Measurements from ENCODE around the gene NPHP4. TPM values are rescaled to one million over a fixed set of nuclear protein-coding genes. Genes with fewer than 3 reads are reported as not detected.

NPHP4 gene
- polyA plus RNA-seq, 1 of the 3 experiments (the other 2 are of a cell fraction) = 7.0 TPM

- 74% methylated on average over 7 of the region's 10 CpGs for WGBS (ENCODE audit: low lambda C conversion rate)
- POLR2A ChIA-PET = no interaction called here
- H3K27ac ChIP-seq (ENCODE audit: low read depth in 2 of 2, low read length in 1 of 2) = no peak overlapping the region
- no peak overlapping the region for H3K9ac ChIP-seq
- H3K9me2 ChIP-seq = no peaks in the 10 kb centered on the region
- no peaks in the 10 kb centered on the region for H3F3A ChIP-seq (replicated peaks; ENCODE audit: insufficient read depth)
- no peak for DNase-seq
- no peaks in the 10 kb centered on the region for H3K36me3 ChIP-seq (replicated peaks in 1 of 2; ENCODE audit: control insufficient read depth in 1 of 2, insufficient read depth in 2 of 2, low read length in 1 of 2)
- H3K27me3 ChIP-seq (ENCODE audit: insufficient read depth) = no peaks in the 10 kb centered on the region
- no peak for TF ChIP-seq SIN3A (IDR thresholded peaks at IDR 0.05; ENCODE audit: borderline replicate concordance, low read depth, low read length)
- H3K4me1 ChIP-seq (ENCODE audit: control insufficient read depth in 1 of 2, insufficient read depth in 2 of 2, low read depth in 1 of 2, low read length in 1 of 2) = no peaks in the 10 kb centered on the region; a peak in 1 of 4 replicates
- no peaks in the 10 kb centered on the region for H3K9me3 ChIP-seq
- no peaks in the 10 kb centered on the region for H4K20me1 ChIP-seq (ENCODE audit: insufficient read depth)
- CTCF ChIA-PET = no interaction called here
- H3K4me3 ChIP-seq (ENCODE audit: low read depth in 2 of 2, low read length in 1 of 2) = no peak overlapping the region
- no peak overlapping the region for H2AFZ ChIP-seq (ENCODE audit: low read depth)
- no peaks in the 10 kb centered on the region for H3K79me2 ChIP-seq (ENCODE audit: insufficient read depth)
- H3K4me2 ChIP-seq = no peak overlapping the region
These were observed 35.4 kb upstream of the NPHP4 start for GRCh38 chr1:6027591-6027990.

- POLR2A ChIA-PET = interaction anchor here (1.4 kb wide), 1 partner anchor 8 kb away, joined by 3 read pairs; no protein-coding TSS in a partner anchor
- H3K4me1 ChIP-seq (ENCODE audit: control insufficient read depth in 1 of 2, insufficient read depth in 2 of 2, low read depth in 1 of 2, low read length in 1 of 2) = no peaks in the 10 kb centered on the region; a peak in 1 of 4 replicates
- H3K27ac ChIP-seq (ENCODE audit: low read depth in 2 of 2, low read length in 1 of 2) = no peak overlapping the region
- H3K9me2 ChIP-seq = no peaks in the 10 kb centered on the region
- TF ChIP-seq ELF1 (IDR thresholded peaks at IDR 0.05) (no peak), RFX5 (IDR thresholded peaks at IDR 0.05; ENCODE audit: low read length) (no peak)
- no peak overlapping the region for H3K4me2 ChIP-seq
- H3K4me3 ChIP-seq (ENCODE audit: low read depth in 2 of 2, low read length in 1 of 2) = no peak overlapping the region
- H4K20me1 ChIP-seq (ENCODE audit: insufficient read depth) = no peaks in the 10 kb centered on the region
- no peaks in the 10 kb centered on the region for H3K79me2 ChIP-seq (ENCODE audit: insufficient read depth)
- no peak overlapping the region for H3K9ac ChIP-seq
- no peaks in the 10 kb centered on the region for H3K9me3 ChIP-seq
- WGBS (ENCODE audit: low lambda C conversion rate) = 84% methylated on average over 16 of the region's 34 CpGs
- no peaks in the 10 kb centered on the region for H3K27me3 ChIP-seq (ENCODE audit: insufficient read depth)
- CTCF ChIA-PET = interaction anchor here (1.0 to 2.8 kb wide), 3 partner anchors 9 to 27 kb away, joined by 3 to 20 read pairs (median 5); no protein-coding TSS in a partner anchor
- no peaks in the 10 kb centered on the region for H3F3A ChIP-seq (replicated peaks; ENCODE audit: insufficient read depth)
- no peak overlapping the region for H2AFZ ChIP-seq (ENCODE audit: low read depth)
- H3K36me3 ChIP-seq (replicated peaks in 1 of 2; ENCODE audit: control insufficient read depth in 1 of 2, insufficient read depth in 2 of 2, low read length in 1 of 2) = no peaks in the 10 kb centered on the region
- no peak for DNase-seq
These were observed 34.0 kb upstream of the NPHP4 start for GRCh38 chr1:6026095-6026809.

DNA sequence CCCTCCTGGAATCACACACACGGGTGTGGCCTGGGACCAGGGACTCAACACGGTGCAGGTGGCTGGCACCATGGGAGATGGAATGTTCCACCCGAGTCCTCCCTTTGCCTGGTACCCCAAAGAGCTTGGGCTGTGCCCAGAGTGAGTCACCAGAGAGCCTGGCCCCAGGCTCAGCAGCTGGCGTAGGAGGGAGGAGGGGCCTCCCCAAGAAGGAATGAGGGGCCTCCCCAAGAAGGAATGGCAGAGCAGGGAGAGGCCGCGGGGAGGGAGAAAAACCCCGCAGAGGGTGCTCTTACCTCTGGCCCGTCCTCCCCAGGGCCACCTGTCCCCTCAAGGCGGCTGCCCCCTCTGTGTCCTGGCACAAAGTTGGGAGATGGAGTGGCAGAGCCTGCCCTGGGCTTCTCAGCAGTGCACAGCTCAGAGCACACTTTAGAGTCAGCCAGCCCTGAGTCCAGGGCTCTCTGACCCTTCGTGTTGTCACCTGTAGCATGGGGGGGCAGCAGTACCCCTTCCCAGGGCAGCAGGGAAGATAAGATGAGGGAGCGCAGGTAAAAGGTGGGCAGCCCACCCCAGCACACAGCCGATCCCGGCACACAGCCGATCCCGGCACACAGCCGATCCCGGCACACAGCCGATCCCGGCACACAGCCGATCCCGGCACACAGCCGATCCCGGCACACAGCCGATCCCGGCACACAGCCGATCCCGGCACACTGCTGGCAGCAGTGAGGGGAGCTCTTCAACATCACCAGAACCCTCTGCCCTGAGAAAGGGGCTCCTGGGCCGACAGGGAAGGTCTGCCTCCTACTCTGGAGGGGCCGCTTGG is 33.3 kb upstream of the NPHP4 start:
- no peaks in the 10 kb centered on the region for H3F3A ChIP-seq (replicated peaks; ENCODE audit: insufficient read depth)
- no peak overlapping the region for H2AFZ ChIP-seq (ENCODE audit: low read depth)
- no peak overlapping the region for H3K9ac ChIP-seq
- H3K27ac ChIP-seq (ENCODE audit: low read depth in 2 of 2, low read length in 1 of 2) = no peak overlapping the region
- no peak overlapping the region for H3K4me2 ChIP-seq
- WGBS (ENCODE audit: low lambda C conversion rate) = 71% methylated on average over 18 of the region's 29 CpGs
- CTCF ChIA-PET = interaction anchor here (1.2 to 2.8 kb wide), 4 partner anchors 9 to 28 kb away, joined by 4 to 20 read pairs (median 6); no protein-coding TSS in a partner anchor
- no peaks in the 10 kb centered on the region for H3K36me3 ChIP-seq (replicated peaks in 1 of 2; ENCODE audit: control insufficient read depth in 1 of 2, insufficient read depth in 2 of 2, low read length in 1 of 2)
- no peaks in the 10 kb centered on the region; a peak in 1 of 4 replicates for H3K4me1 ChIP-seq (ENCODE audit: control insufficient read depth in 1 of 2, insufficient read depth in 2 of 2, low read depth in 1 of 2, low read length in 1 of 2)
- H4K20me1 ChIP-seq (ENCODE audit: insufficient read depth) = no peaks in the 10 kb centered on the region
- H3K27me3 ChIP-seq (ENCODE audit: insufficient read depth) = no peaks in the 10 kb centered on the region
- DNase-seq = no peak
- H3K79me2 ChIP-seq (ENCODE audit: insufficient read depth) = no peaks in the 10 kb centered on the region
- no peaks in the 10 kb centered on the region for H3K9me3 ChIP-seq
- H3K4me3 ChIP-seq (ENCODE audit: low read depth in 2 of 2, low read length in 1 of 2) = no peak overlapping the region
- POLR2A ChIA-PET = interaction anchor here (1.4 kb wide), 1 partner anchor 9 kb away, joined by 3 read pairs; no protein-coding TSS in a partner anchor
- H3K9me2 ChIP-seq = no peaks in the 10 kb centered on the region
- TF ChIP-seq ELF1 (IDR thresholded peaks at IDR 0.05) (no peak), FOSL2 (IDR thresholded peaks at IDR 0.05; ENCODE audit: borderline replicate concordance, low read depth) (no peak), MEF2A (IDR thresholded peaks at IDR 0.05; ENCODE audit: borderline replicate concordance, low read depth) (no peak), USF2 (IDR thresholded peaks at IDR 0.05; ENCODE audit: borderline replicate concordance, low read depth, low read length) (no peak), FOXM1 (IDR thresholded peaks at IDR 0.05; ENCODE audit: low read depth) (no peak), CTCF (IDR thresholded peaks at IDR 0.05) (no peak), GATA2 (CRISPR knock-in tag; IDR thresholded peaks at IDR 0.05) (no peak), SMC3 (IDR thresholded peaks at IDR 0.05; ENCODE audit: low read depth, low read length) (no peak), NRF1 (IDR thresholded peaks at IDR 0.05; ENCODE audit: low read depth, low read length) (no peak), RXRA (IDR thresholded peaks at IDR 0.05; ENCODE audit: borderline replicate concordance, low read depth) (no peak), GABPA (IDR thresholded peaks at IDR 0.05; ENCODE audit: low read depth) (no peak)
- TF ChIP-seq, protein P1, sequence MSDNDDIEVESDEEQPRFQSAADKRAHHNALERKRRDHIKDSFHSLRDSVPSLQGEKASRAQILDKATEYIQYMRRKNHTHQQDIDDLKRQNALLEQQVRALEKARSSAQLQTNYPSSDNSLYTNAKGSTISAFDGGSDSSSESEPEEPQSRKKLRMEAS (IDR thresholded peaks at IDR 0.05; ENCODE audit: low read depth) = no peak
- TF ChIP-seq, protein P2, sequence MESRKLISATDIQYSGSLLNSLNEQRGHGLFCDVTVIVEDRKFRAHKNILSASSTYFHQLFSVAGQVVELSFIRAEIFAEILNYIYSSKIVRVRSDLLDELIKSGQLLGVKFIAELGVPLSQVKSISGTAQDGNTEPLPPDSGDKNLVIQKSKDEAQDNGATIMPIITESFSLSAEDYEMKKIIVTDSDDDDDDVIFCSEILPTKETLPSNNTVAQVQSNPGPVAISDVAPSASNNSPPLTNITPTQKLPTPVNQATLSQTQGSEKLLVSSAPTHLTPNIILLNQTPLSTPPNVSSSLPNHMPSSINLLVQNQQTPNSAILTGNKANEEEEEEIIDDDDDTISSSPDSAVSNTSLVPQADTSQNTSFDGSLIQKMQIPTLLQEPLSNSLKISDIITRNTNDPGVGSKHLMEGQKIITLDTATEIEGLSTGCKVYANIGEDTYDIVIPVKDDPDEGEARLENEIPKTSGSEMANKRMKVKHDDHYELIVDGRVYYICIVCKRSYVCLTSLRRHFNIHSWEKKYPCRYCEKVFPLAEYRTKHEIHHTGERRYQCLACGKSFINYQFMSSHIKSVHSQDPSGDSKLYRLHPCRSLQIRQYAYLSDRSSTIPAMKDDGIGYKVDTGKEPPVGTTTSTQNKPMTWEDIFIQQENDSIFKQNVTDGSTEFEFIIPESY (IDR thresholded peaks at IDR 0.05; ENCODE audit: borderline replicate concordance, low read depth) = no peak
